GF-D8 (cell line): Measurements from ENCODE around the gene ZBTB32.

Experiments
- DNase-seq: peaks from one replicate; lab custom pipeline; 2025; lab: John Stamatoyannopoulos, UW

Gene ZBTB32

GRCh38 chr19:35753634-35754369, 49.4 kb downstream of the ZBTB32 start:
- no peak for DNase-seq

GRCh38 chr19:35754370-35755130, 50.2 kb downstream of the ZBTB32 start:
- DNase-seq: no peak

GRCh38 chr19:35755131-35755549, 50.8 kb downstream of the ZBTB32 start:
- DNase-seq: no peak

GRCh38 chr19:35755550-35756376, 51.4 kb downstream of the ZBTB32 start:
- DNase-seq: no peak

GRCh38 chr19:35756377-35757230, 52.2 kb downstream of the ZBTB32 start, which contains the start of gene HSPB6:
TSS of gene HSPB6 (minus strand) at chr19:35757029. CDS start at chr19:35757008, 21 bp downstream.
- DNase-seq: no peak

GRCh38 chr19:35757231-35757748, 52.9 kb downstream of the ZBTB32 start:
- DNase-seq: no peak

GRCh38 chr19:35757749-35758608, 53.6 kb downstream of the ZBTB32 start, which contains the start of gene PROSER3:
TSS of gene PROSER3 (plus strand) at chr19:35758176. CDS start at chr19:35758216, 40 bp downstream.
- peak; percentile 98 for DNase-seq

GRCh38 chr19:35759697-35760096, 55.3 kb downstream of the ZBTB32 start:
- DNase-seq: no peak

- no peak for DNase-seq
These were observed 56.5 kb downstream of the ZBTB32 start for GRCh38 chr19:35760711-35761349.

GRCh38 chr19:35764432-35765315, 60.3 kb downstream of the ZBTB32 start:
- DNase-seq: no peak
